Muscle of back (tissue), 10 donors: Measurements from ENCODE around the gene CNOT2. TPM values are rescaled to one million over a fixed set of nuclear protein-coding genes. Genes with fewer than 3 reads are reported as not detected.

Experiments
- polyA plus RNA-seq, 10 donors: library from polyadenylated mRNA; unstranded; fragments of 120-200 nt; gene quantifications; one replicate each; pipeline ENCODE4 v1.2.1, GENCODE V29; 2013; ENCODE audit not compliant: insufficient read length in 10 of 10

CNOT2 gene
- polyA plus RNA-seq, 10 donors: 66.3 to 93.6 (median 79.5) TPM

Other genes with a start within 250 kb of the CNOT2 start
- gene KCNMB4, start 122.9 kb downstream of the CNOT2 start, polyA plus RNA-seq: 10 to 100 TPM; 12.3 to 23.0 (median 15.6) TPM